NT2/D1 (cell line): Measurements from ENCODE around the gene APLP1.

Experiments
- SUZ12 ChIP-seq: IDR thresholded peaks from 2 replicates; pipeline ENCODE4 v1.6.1; 2011; ENCODE audit not compliant: insufficient read length, insufficient read depth; ENCODE audit errors: extremely low read depth
- YY1 ChIP-seq: IDR thresholded peaks from 2 replicates; pipeline ENCODE4 v1.6.1; 2011; ENCODE audit not compliant: insufficient read length, insufficient read depth
- ZNF274 ChIP-seq: IDR thresholded peaks from 2 replicates; pipeline ENCODE4 v1.6.1; 2011; ENCODE audit warnings: mild to moderate bottlenecking, low read depth, low read length

- TF ChIP-seq SUZ12 (no peak), YY1 (no peak), ZNF274 (no peak)
These were observed 41.3 kb downstream of the APLP1 start for GRCh38 chr19:35909684-35910035.
